Measurements from ENCODE around the gene BAZ1B. TPM values are rescaled to one million over a fixed set of nuclear protein-coding genes. Genes with fewer than 3 reads are reported as not detected.
"Not testable (repeated sequence)": the region's sequence is repeated elsewhere in the genome, so short reads cannot be mapped to it uniquely, and the experiment has no call there.

Gene BAZ1B
- total and polyA plus RNA-seq, 2 donors: 37.1 to 60.0 TPM

GRCh38 chr7:73429622-73430505 is 92.2 kb downstream of the BAZ1B start:
- WGBS: 85% methylated on average over 6 of the region's 6 CpGs
- H3K36me3 ChIP-seq (ENCODE audit: insufficient read depth): no peaks in the 10 kb centered on the region
- H3K4me3 ChIP-seq (ENCODE audit: low read depth, low read length): no peak overlapping the region
- H3K4me1 ChIP-seq (ENCODE audit: insufficient read depth): no peaks in the 10 kb centered on the region
- no peak overlapping the region for H3K27ac ChIP-seq (ENCODE audit: low read depth)
- no peak for DNase-seq (ENCODE audit: extremely low spot score)

GRCh38 chr7:73429215-73429614 is 92.9 kb downstream of the BAZ1B start:
- Histone ChIP-seq H3K36me3 (ENCODE audit: insufficient read depth) (no peaks in the 10 kb centered on the region), H3K4me3 (ENCODE audit: low read depth, low read length) (no peak overlapping the region), H3K27ac (ENCODE audit: low read depth) (no peak overlapping the region), H3K4me1 (ENCODE audit: insufficient read depth) (no peaks in the 10 kb centered on the region)
- no peak for DNase-seq (ENCODE audit: extremely low spot score)
- WGBS: 31% methylated on average over 18 of the region's 18 CpGs

- DNase-seq (ENCODE audit: extremely low spot score): no peak
- WGBS: 92% methylated on average over 8 of the region's 8 CpGs
- Histone ChIP-seq H3K4me3 (ENCODE audit: low read depth, low read length) (no peak overlapping the region), H3K4me1 (ENCODE audit: insufficient read depth) (no peaks in the 10 kb centered on the region), H3K36me3 (ENCODE audit: insufficient read depth) (no peaks in the 10 kb centered on the region), H3K27ac (ENCODE audit: low read depth) (no peak overlapping the region)
These were observed 93.9 kb downstream of the BAZ1B start for GRCh38 chr7:73427902-73428787.

GRCh38 chr7:73426016-73426415 is 96.1 kb downstream of the BAZ1B start:
- H3K4me1 ChIP-seq (ENCODE audit: insufficient read depth): no peaks in the 10 kb centered on the region
- WGBS: 94% methylated on average over 8 of the region's 8 CpGs
- no peak overlapping the region for H3K4me3 ChIP-seq (ENCODE audit: low read depth, low read length)
- no peak for DNase-seq (ENCODE audit: extremely low spot score)
- H3K36me3 ChIP-seq (ENCODE audit: insufficient read depth): no peaks in the 10 kb centered on the region
- no peak overlapping the region for H3K27ac ChIP-seq (ENCODE audit: low read depth)

GRCh38 chr7:73425356-73425983 is 96.6 kb downstream of the BAZ1B start:
- WGBS: 98% methylated on average over 9 of the region's 9 CpGs
- H3K27ac ChIP-seq (ENCODE audit: low read depth): no peak overlapping the region
- no peak for DNase-seq (ENCODE audit: extremely low spot score)
- H3K36me3 ChIP-seq (ENCODE audit: insufficient read depth): no peaks in the 10 kb centered on the region
- H3K4me3 ChIP-seq (ENCODE audit: low read depth, low read length): no peak overlapping the region
- no peaks in the 10 kb centered on the region for H3K4me1 ChIP-seq (ENCODE audit: insufficient read depth)

- WGBS: 87% methylated on average over 11 of the region's 11 CpGs
- Histone ChIP-seq H3K36me3 (ENCODE audit: insufficient read depth) (no peaks in the 10 kb centered on the region), H3K4me3 (ENCODE audit: low read depth, low read length) (peak overlapping the region; percentile 20), H3K4me1 (ENCODE audit: insufficient read depth) (no peaks in the 10 kb centered on the region), H3K27ac (ENCODE audit: low read depth) (no peak overlapping the region)
- DNase-seq (ENCODE audit: extremely low spot score): no peak
These were observed 97.6 kb downstream of the BAZ1B start for GRCh38 chr7:73424489-73424885.

GRCh38 chr7:73423519-73424488 is 98.3 kb downstream of the BAZ1B start:
- H3K4me1 ChIP-seq (ENCODE audit: insufficient read depth): no peaks in the 10 kb centered on the region
- DNase-seq (ENCODE audit: extremely low spot score): no peak
- peak overlapping the region; percentile 20 for H3K4me3 ChIP-seq (ENCODE audit: low read depth, low read length)
- no peak overlapping the region for H3K27ac ChIP-seq (ENCODE audit: low read depth)
- 24% methylated on average over 52 of the region's 52 CpGs for WGBS
- no peaks in the 10 kb centered on the region for H3K36me3 ChIP-seq (ENCODE audit: insufficient read depth)

GRCh38 chr7:73420610-73421009 is 101.5 kb downstream of the BAZ1B start:
- not testable (repeated sequence) for H3K36me3 ChIP-seq (ENCODE audit: insufficient read depth); DNase-seq (ENCODE audit: extremely low spot score); H3K4me1 ChIP-seq (ENCODE audit: insufficient read depth); H3K27ac ChIP-seq (ENCODE audit: low read depth); H3K4me3 ChIP-seq (ENCODE audit: low read depth, low read length)
- 74% methylated on average over 8 of the region's 8 CpGs for WGBS

- H3K36me3 ChIP-seq (ENCODE audit: insufficient read depth); H3K4me1 ChIP-seq (ENCODE audit: insufficient read depth); H3K27ac ChIP-seq (ENCODE audit: low read depth); H3K4me3 ChIP-seq (ENCODE audit: low read depth, low read length): not testable (repeated sequence)
- DNase-seq (ENCODE audit: extremely low spot score): peak; percentile 52
- WGBS: 30% methylated on average over 8 of the region's 8 CpGs
These were observed 102.1 kb downstream of the BAZ1B start for GRCh38 chr7:73420016-73420415.

- DNase-seq (ENCODE audit: extremely low spot score): no peak
- no peaks in the 10 kb centered on the region for H3K36me3 ChIP-seq (ENCODE audit: insufficient read depth)
- whole genome bisulfite sequencing: 59% methylated on average over 8 of the region's 8 CpGs
These were observed 103.9 kb downstream of the BAZ1B start for GRCh38 chr7:73418113-73418703.

GRCh38 chr7:73410541-73411131 is 111.5 kb downstream of the BAZ1B start:
- H3K36me3 ChIP-seq (ENCODE audit: insufficient read depth); H3K4me1 ChIP-seq (ENCODE audit: insufficient read depth); H3K27ac ChIP-seq (ENCODE audit: low read depth); DNase-seq (ENCODE audit: extremely low spot score); H3K4me3 ChIP-seq (ENCODE audit: low read depth, low read length): not testable (repeated sequence)
- WGBS: 20% methylated on average over 15 of the region's 15 CpGs

More at GRCh38 chr7:73418113-73418703, 103.9 kb downstream of the BAZ1B start:
- Histone ChIP-seq H3K4me1 (ENCODE audit: insufficient read depth) (no peaks in the 10 kb centered on the region), H3K4me3 (ENCODE audit: low read depth, low read length) (no peak overlapping the region), H3K27ac (ENCODE audit: low read depth) (no peak overlapping the region)

GRCh38 chr7:73404860-73405259 is 117.2 kb downstream of the BAZ1B start:
- not testable (repeated sequence) for DNase-seq (ENCODE audit: extremely low spot score); H3K4me3 ChIP-seq (ENCODE audit: low read depth, low read length); H3K36me3 ChIP-seq (ENCODE audit: insufficient read depth); H3K27ac ChIP-seq (ENCODE audit: low read depth); H3K4me1 ChIP-seq (ENCODE audit: insufficient read depth)
- WGBS: 88% methylated on average over 3 of the region's 3 CpGs
